Measurements from ENCODE around the gene ENTPD2.
A peak's percentile ranks its signal among the peaks of the same experiment; 100 is the strongest.
"Not testable (repeated sequence)": the region's sequence is repeated elsewhere in the genome, so short reads cannot be mapped to it uniquely, and the experiment has no call there.

The ENTPD2 gene

DNA sequence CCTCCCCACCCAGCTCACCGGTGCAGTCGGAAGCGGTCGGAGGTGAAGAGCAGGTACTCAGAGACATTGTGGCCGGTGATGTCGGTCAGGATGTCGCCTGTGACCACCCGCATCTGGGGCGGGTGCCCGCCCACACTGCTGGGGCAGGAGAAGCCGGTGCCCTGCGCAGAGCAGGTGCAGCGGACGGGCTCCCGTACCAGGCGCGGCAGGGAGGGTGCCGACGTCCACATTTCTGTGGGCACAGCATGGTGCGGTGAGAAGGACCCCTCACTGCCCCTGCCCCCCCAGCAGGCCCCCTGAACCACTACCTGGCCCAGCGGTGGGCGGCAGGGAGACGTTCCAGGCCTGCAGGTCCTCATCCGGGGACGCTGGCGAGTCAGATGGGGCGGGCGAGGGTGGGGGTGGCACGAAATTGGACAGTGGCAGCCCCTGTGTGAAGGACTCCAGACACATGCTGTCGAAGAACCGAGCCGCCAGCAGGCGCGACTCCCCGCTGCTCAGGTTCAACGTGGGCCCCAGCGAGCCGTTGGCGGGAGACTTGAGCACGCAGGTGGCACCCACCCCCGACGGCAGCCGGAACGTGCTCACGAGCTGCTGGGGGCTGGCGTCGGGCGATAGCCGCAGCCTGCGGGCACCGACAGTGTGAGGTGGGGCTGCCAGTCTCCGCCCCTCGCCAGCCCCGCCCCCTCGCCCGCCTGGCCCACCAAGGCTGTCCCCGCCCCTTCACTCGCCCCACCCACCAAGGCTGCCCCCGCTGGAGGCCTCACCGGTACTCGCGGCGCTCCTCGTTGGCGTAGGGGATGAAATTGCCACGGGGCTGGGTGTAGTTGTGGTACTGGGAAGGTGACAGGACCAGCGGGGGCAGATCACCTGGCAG is 40.9 kb downstream of the ENTPD2 start:
- DNase-seq, result no peak

- no peak for DNase-seq
Measured at GRCh38 chr9:137011907-137012675, 41.8 kb downstream of the ENTPD2 start.

DNA sequence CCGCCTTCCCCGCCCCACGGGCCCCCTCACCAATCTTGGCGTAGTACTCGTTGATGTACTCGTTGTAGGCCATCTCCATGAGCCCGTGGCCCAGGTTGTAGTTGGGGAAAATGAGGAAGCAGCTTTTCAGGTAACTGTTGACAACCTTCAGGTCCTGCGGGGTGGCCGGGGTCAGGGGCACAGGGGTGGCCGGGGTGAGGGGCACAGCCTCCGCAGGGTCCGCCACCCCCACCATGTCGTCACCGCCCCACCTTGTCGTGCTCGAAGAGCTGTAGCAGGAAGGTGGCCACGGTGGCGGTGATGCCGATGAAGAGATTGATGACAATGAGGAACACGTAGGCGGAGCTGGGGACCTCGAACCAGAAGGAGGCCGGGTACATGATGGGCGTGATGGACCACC is 42.7 kb downstream of the ENTPD2 start:
- no peak for DNase-seq

DNA sequence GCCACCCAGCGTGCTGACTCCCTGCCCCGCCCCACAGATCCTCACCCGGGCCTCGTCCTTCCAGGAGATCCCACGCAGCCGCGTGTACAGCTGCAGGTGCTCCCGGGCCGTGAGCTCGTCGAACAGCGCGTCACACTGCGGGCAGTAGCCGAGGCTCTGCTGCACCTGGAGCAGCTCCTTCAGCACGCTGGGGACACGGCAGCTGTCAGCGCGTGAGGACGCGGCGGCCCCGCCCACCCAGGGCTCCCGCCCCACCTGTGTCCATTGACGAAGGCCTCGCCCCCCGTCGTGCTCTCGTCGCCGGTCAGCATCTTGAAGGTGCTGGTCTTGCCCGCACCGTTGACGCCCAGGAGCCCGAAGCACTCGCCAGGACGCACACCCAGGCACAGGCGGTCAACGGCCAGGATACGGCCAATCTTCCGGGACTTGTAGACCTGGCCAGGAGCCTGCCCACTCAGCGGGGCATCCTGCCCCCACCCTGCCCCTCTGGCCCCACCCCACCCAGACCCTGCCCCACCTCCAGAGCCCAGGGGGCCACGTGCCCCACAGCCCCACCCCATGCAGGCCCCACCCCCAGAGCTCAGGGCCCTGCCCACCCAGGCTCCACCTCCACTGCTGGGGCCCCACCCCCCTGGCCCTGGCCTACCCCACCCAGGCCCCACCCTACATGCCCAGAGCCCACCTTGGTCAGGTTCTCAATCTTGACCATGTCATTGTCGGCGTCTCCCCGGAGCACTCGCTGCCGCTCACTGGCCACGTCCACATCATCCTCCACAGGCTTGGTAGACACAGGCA is 43.7 kb downstream of the ENTPD2 start:
- DNase-seq, result no peak

GRCh38 chr9:137009217-137009616 is 44.6 kb downstream of the ENTPD2 start:
- DNase-seq, result no peak

- no peak for DNase-seq
Measured at GRCh38 chr9:137008312-137008711, 45.5 kb downstream of the ENTPD2 start.

DNA sequence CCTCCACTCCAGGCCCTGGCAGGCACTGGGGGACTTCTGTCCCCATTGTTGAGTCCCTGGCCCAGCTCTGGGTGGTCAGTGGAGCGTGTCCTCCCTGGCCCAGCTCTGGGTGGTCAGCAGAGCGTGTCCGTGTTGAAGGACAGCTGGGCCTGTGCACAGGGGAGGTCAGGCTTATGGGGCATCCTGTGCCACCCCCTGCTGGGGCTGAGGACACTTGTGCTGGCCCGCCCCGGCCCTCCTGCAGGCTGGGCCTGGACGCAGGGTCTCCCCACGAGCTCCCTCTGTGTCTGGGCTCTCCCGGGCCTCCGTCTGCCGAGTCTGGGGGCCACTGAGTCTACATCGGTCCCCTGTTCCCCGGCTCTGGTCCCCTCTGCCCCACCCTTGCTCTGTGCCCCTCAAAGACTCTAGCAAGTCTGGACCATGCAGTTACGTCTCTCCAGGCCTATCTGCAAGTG is 46.0 kb downstream of the ENTPD2 start:
- no peak for DNase-seq

- DNase-seq, result no peak
Measured at GRCh38 chr9:137007108-137007815, 46.6 kb downstream of the ENTPD2 start.

DNA sequence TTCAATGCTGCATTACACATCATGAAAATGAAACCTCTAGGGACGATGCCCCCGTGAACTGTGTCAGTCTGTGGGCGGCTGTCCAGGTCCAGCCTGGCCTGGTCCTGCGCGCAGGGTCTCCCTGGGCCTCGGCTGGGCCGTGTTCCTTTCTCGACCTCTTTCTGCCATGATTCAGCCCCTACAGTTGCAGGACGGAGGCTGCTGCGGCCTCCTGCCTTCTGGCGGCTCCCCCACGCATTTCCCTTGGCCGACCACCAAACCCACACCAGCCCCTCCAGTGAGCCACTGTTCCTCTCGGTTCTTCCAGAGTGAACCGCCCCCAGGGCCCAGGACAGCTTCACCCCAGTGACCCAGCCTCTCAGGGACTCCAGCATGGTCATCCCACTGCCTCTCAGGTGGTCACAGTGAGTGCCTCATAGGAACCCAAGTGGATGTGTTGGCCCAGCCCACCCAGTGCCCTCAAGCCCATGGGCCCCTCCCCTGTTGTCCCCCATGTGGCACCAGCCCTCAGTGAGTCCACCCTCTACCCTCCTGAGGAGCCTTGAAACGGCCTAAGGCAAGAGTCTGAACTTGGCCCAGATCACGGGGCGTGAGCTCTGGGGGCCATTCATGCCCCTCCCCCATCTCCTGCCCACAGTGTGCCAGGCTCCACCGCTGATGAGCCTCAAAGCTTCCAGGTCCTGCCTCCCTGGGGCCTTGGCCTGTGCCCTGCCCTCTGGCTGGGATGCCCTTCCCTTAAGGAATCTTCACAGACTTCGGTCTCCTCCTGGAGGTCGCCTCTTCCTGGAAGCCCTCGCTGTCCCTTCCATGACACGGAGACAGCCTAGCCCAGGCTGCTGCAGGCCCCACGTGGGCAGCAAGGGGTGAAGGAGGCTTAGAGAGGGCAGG is 47.5 kb downstream of the ENTPD2 start:
- no peak for DNase-seq

- DNase-seq, result not testable (repeated sequence)
Measured at GRCh38 chr9:137004285-137004684, 49.6 kb downstream of the ENTPD2 start.

DNA sequence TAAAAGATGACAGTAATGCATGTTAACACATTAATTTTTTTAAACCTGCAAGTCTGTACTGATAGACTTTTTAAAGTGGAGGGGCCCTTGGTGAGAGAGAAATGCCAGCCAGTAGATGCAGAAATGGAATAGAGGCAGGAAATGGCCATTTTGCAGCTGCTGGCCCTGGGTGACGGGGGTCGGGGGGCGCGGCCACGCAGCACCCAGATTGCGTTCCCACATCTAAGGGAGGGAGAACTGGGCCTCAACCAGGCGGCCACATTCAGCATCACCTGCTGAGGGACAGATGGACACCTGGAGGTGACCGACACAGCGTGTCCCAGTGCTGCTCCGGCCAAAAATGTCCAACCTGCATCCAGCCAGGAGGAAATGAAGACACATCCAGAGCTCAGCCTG is 51.2 kb downstream of the ENTPD2 start:
- no peak for DNase-seq

- DNase-seq, result no peak
Measured at GRCh38 chr9:137001857-137002645, 51.8 kb downstream of the ENTPD2 start.

- peak; percentile 70 for DNase-seq
Measured at GRCh38 chr9:137000177-137000930, 53.5 kb downstream of the ENTPD2 start.

Measured in activated CD4-positive, alpha-beta T cell treated with anti-CD3 and anti-CD28 coated beads, Interleukin-2, amount 50 U/mL, for 16 hours (primary cell).